Activated CD4-positive, alpha-beta T cell treated with anti-CD3 and anti-CD28 coated beads for 24 hours (primary cell): ENCODE results near the gene MED13L.
"Not testable (repeated sequence)": the region's sequence is repeated elsewhere in the genome, so short reads cannot be mapped to it uniquely, and the experiment has no call there.

Source experiments
- DNase-seq, 2 donors: peaks; one replicate each; pipeline ENCODE4 v3.0.0-alpha.2; 2020; ENCODE audit warnings: low read depth in 2 of 2

MED13L gene

DNA sequence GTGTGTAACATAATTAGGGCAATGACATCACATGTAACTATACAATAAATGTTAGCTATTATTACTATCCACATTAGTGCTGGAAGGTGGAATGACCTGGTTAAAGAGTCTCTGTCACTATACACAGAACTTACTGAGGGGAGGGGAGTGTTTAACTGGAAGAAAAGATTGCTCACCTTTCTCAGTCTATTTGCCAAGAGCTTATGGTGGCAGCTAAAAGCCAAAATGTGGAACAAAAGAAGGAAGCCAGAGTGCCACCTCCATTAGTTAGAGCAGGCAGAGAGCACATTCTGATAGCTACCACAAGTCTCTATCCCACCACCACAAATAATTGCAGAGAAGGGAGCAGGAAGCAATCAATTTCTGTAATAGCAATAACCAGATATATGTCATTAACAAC is 124.4 kb downstream of the MED13L start:
- no peak for DNase-seq

- no peak for DNase-seq
Observed at GRCh38 chr12:116152268-116152667, 125.2 kb downstream of the MED13L start.

- DNase-seq, result no peak
Observed at GRCh38 chr12:116150452-116150851, 127.0 kb downstream of the MED13L start.

- no peak for DNase-seq
Observed at GRCh38 chr12:116150001-116150400, 127.5 kb downstream of the MED13L start.

GRCh38 chr12:116148844-116149243 is 128.6 kb downstream of the MED13L start:
- DNase-seq, result no peak

DNA sequence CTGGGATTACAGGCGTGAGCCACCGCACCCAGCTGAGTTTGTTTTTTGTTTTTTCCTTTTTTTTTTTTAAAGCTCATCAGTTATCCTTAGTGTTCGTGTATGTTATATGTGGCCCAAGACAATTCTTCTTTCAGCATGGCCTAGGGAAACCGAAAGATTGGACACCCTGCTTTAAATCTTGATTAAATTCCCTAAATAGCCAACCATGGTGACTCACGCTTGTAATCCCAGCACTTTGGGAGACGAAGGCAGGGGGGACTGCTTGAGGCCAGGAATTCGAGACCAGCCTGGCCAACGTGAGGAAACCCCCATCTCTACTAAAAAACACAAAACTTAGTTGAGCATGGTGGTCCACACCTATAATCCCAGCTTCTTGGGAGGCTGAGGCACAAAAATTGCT is 131.1 kb downstream of the MED13L start:
- no peak for DNase-seq

GRCh38 chr12:116145451-116145850 is 132.0 kb downstream of the MED13L start:
- no peak for DNase-seq

GRCh38 chr12:116144384-116144783 is 133.1 kb downstream of the MED13L start:
- DNase-seq, result no peak

DNA sequence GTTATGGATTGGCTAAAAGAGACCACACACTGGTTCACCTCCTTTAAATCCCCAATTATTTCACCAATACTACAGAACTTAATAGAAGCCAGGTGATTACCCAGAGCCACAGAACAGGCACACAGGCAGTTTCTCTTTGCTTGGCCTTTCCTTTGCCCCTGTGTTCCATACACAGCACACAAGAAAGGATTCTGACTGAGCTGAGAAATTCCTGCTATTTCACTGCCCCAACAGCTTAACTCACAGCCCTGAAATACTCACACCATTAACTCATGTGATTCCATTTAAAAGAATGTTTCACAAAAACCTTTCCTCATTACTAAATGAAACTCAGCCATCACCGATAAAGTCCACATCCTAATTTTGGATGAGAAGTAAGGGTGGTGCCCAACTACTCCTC is 133.6 kb downstream of the MED13L start:
- no peak for DNase-seq

DNA sequence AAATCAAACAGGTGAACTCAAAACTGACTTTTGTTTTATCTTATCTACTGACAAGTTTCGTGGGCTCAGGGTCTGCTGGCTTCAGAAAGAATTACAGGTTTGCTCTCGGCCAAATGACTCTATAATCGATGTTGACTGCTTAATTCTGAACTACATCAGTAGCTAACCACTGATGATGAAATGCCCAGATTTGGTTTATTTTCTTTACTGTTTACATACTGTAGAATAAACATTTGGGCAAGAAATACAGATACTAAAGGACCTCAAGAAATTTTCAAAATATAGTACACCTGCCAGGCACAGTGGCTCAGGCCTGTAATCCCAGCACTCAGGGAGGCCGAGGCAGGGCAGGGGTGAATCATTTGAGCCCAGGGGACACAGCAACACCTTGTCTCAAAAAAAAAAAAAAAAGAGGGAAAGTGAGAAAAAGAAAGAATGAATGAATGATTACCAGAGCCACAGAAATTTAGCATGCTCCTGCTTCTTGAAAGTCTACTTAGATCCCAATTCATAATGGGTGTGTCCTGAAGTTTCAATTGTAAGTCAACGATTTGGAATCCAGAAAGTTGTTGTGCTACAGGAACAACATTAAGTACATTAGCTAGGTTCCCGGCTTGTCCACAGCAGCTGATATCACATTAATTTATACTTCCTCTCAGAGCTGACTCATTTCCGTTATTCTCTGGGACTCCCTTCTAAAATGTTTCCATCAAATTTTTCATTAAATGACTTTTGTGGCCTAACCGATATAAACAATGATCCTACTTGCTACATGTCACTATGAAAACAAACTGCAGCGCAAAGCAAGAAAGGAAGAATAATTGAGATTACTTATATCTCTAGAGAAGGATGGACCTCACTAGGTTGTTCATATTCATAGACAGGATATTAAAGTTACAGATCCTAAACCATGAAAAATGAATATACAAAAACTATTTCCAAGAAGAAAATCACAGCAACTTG is 134.3 kb downstream of the MED13L start:
- no peak for DNase-seq

DNA sequence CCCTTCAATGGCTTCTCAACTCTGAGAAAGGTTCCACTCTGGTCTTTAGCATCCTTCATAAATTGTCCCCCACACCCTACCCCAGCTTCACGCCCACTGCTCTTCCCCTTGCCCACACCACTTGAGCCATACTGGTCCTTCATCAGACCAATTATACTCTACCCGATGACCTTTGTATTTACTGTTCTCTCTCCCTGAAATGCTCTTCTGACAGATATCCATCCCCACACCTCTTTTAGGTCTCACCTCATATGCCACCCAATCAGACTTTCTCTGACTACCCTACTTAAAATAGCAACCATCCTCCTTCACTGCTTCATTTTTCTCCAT is 135.7 kb downstream of the MED13L start:
- no peak for DNase-seq

- no peak for DNase-seq
Observed at GRCh38 chr12:116141110-116141832, 136.2 kb downstream of the MED13L start.

- DNase-seq, result no peak
Observed at GRCh38 chr12:116140529-116140928, 137.0 kb downstream of the MED13L start.

DNA sequence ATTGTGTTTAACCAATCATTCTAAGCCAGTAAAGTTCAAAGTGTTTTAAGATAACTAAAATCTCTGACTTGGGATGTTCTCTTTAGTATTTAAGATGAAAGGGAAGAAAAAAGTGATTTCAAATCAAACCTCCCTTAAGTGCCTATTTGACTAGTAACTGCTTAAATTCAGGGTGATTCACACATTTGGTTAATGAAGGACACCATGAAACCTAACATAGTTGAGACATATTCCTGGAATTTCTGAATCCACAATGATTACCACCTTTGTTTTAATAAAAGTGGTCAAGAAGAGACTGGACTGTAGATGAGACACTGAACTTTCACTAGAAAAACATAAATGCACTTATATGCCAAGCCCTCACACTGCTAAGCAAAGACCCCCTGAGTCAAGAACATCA is 138.7 kb downstream of the MED13L start:
- DNase-seq, result no peak

- no peak for DNase-seq
Observed at GRCh38 chr12:116138364-116138763, 139.1 kb downstream of the MED13L start.

GRCh38 chr12:116137318-116137717 is 140.2 kb downstream of the MED13L start:
- no peak for DNase-seq

- no peak for DNase-seq
Observed at GRCh38 chr12:116136340-116136739, 141.2 kb downstream of the MED13L start.

DNA sequence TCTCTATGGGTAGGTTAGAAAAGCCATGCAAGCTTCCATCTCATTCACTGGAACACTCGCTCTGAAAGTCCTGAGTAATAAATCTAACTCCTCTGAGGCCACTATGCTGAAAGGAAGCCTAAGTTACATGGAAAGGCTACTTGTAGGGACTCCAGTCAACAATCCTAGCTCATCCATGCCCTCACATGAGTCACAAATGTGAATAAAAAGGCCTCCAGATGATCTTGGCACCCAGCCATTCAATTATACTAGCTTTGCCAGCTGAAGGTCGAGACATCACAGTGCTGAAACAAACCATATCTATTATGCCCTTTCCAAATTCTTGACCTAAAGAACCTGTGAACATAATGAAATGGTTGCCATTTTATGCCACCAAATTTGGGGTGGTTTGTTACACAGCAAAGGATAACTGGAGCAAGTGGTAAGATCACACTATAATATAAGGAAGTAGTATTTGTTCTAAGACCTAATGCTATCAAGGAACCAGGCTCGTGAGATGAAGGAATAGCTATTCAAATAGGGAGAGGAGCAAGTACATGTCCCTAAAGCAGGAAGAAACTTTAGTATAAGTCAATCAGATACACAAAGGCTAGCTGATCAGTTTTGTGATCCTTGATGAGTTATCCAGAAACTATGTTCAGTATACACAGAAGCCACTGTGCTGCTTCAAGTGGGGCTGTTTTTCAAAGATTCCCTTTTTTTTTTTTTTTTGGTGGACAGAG is 142.1 kb downstream of the MED13L start:
- DNase-seq, result no peak

- DNase-seq, result no peak
Observed at GRCh38 chr12:116133636-116134214, 143.8 kb downstream of the MED13L start.

GRCh38 chr12:116133149-116133548 is 144.3 kb downstream of the MED13L start:
- DNase-seq, result no peak

GRCh38 chr12:116131987-116132386 is 145.5 kb downstream of the MED13L start:
- DNase-seq, result not testable (repeated sequence)

DNA sequence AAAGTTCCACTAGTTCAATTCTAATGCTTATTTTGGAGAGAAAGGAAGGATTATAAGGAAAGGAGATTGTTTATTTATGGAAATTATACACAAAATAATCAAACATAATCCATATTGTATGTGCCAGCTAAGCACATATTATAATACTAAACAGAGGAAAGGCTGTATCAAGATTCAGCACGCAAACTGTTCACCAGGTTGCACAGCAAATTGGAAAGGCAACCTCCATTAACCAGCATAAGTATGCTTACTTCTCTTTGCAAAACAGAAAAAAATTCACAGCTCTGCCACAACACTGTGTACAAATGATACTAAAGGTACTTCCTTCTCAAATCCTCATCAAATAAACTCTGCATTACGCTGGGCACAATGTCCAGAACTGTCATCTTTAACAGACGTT is 146.3 kb downstream of the MED13L start:
- DNase-seq, result no peak
